Type B pancreatic cell (in vitro differentiated cells): ENCODE results near the gene ZNF423. TPM values are rescaled to one million over a fixed set of nuclear protein-coding genes. Genes with fewer than 3 reads are reported as not detected.

Source experiments
- DNase-seq: peaks from one replicate; pipeline ENCODE4 v3.0.0; 2021; ENCODE audit warnings: mixed read lengths; ENCODE audit not compliant: unreplicated experiment; ENCODE audit errors: extremely low spot score
- H3K27ac Mint-ChIP-seq: 2 replicates; pipeline ENCODE4 v1.8.0; 2021; ENCODE audit warnings: mild to moderate bottlenecking, mixed read lengths
- H3K27me3 Mint-ChIP-seq: 2 replicates; pipeline ENCODE4 v1.8.0; 2021; ENCODE audit warnings: mixed read lengths
- H3K36me3 Mint-ChIP-seq: 2 replicates; pipeline ENCODE4 v1.8.0; 2021; ENCODE audit warnings: mixed read lengths
- H3K4me1 Mint-ChIP-seq: one replicate; pipeline ENCODE4 v1.8.0; 2021; ENCODE audit warnings: mixed read lengths; ENCODE audit not compliant: unreplicated experiment
- H3K4me3 Mint-ChIP-seq: 2 replicates; pipeline ENCODE4 v1.8.0; 2021; ENCODE audit warnings: mild to moderate bottlenecking, mixed read lengths
- H3K9me3 Mint-ChIP-seq: 2 replicates; pipeline ENCODE4 v1.8.0; 2021; ENCODE audit warnings: mixed read lengths
- CTCF ChIP-seq: fragments of 200-600 bp; sonication (generic); conservative IDR thresholded peaks from 2 replicates; pipeline ENCODE4 v1.5.0; 2021; ENCODE audit warnings: antibody characterized with exemption, mild to moderate bottlenecking
- total RNA-seq: library from RNA; stranded (reverse); gene quantifications from 2 replicates; pipeline ENCODE4 v1.2.1, GENCODE V29; 2021; ENCODE audit warnings: low replicate concordance

Gene ZNF423
- total RNA-seq, 1 donor from 2014 or later = 72.6 TPM

GRCh38 chr16:49453021-49453420 is 402.9 kb downstream of the ZNF423 start:
- no peak for DNase-seq
- Mint-ChIP-seq H3K4me3 (no peak overlapping the region), H3K27me3 (peaks cover 18% of the 10 kb centered on the region), H3K4me1 (peaks cover 5% of the 10 kb centered on the region), H3K9me3 (no peaks in the 10 kb centered on the region), H3K27ac (no peak overlapping the region), H3K36me3 (no peaks in the 10 kb centered on the region)
- TF ChIP-seq CTCF = no peak

- Mint-ChIP-seq H3K27ac (no peak overlapping the region), H3K9me3 (no peaks in the 10 kb centered on the region), H3K4me3 (peak overlapping the region; percentile 49), H3K4me1 (peaks cover 5% of the 10 kb centered on the region), H3K36me3 (no peaks in the 10 kb centered on the region), H3K27me3 (peaks cover 15% of the 10 kb centered on the region)
- no peak for TF ChIP-seq CTCF
- no peak for DNase-seq
Observed at GRCh38 chr16:49452578-49452977, 403.3 kb downstream of the ZNF423 start.

- no peaks in the 10 kb centered on the region for H3K9me3 Mint-ChIP-seq
- DNase-seq = no peak
- H3K27ac Mint-ChIP-seq = no peak overlapping the region
- peaks cover 5% of the 10 kb centered on the region for H3K4me1 Mint-ChIP-seq
- no peak overlapping the region for H3K4me3 Mint-ChIP-seq
- no peak for TF ChIP-seq CTCF
- H3K36me3 Mint-ChIP-seq = no peaks in the 10 kb centered on the region
- peaks cover 13% of the 10 kb centered on the region for H3K27me3 Mint-ChIP-seq
Observed at GRCh38 chr16:49452108-49452507, 403.8 kb downstream of the ZNF423 start.

- no peak for DNase-seq
- Mint-ChIP-seq H3K27me3 (peaks cover 23% of the 10 kb centered on the region), H3K9me3 (no peaks in the 10 kb centered on the region), H3K27ac (no peak overlapping the region), H3K4me1 (peaks cover 5% of the 10 kb centered on the region), H3K4me3 (no peak overlapping the region), H3K36me3 (no peaks in the 10 kb centered on the region)
- TF ChIP-seq CTCF = no peak
Observed at GRCh38 chr16:49446805-49447204, 409.1 kb downstream of the ZNF423 start.

- H3K36me3 Mint-ChIP-seq = no peaks in the 10 kb centered on the region
- H3K4me1 Mint-ChIP-seq = peaks cover 17% of the 10 kb centered on the region
Observed at GRCh38 chr16:49443576-49443975, 412.3 kb downstream of the ZNF423 start.

More at GRCh38 chr16:49443576-49443975, 412.3 kb downstream of the ZNF423 start:
- no peak overlapping the region for H3K27ac Mint-ChIP-seq
- no peak for DNase-seq
- H3K27me3 Mint-ChIP-seq = peaks cover 16% of the 10 kb centered on the region
- H3K4me3 Mint-ChIP-seq = no peak overlapping the region
- H3K9me3 Mint-ChIP-seq = no peaks in the 10 kb centered on the region
- no peak for TF ChIP-seq CTCF
